Bronchial epithelial cell (primary cell): ENCODE results near the gene PWWP2A. TPM values are rescaled to one million over a fixed set of nuclear protein-coding genes. Genes with fewer than 3 reads are reported as not detected.

Source experiments
- DNase-seq: peaks from one replicate; pipeline ENCODE4 v3.0.0-alpha.2; 2010; ENCODE audit warnings: low read depth
- FAIRE-seq: peaks from 2 replicates; lab custom pipeline; 2011; peaks lifted over from hg19 to GRCh38; lab: Jason Lieb, UNC
- H3K27me3 ChIP-seq: 2 replicates; pipeline ENCODE4 v1.5.1; 2011; ENCODE audit warnings: low read length; ENCODE audit not compliant: control insufficient read depth, insufficient read depth
- H3K36me3 ChIP-seq: 2 replicates; pipeline ENCODE4 v1.5.1; 2011; ENCODE audit warnings: low read length; ENCODE audit not compliant: control insufficient read depth, insufficient read depth
- H3K4me3 ChIP-seq: 2 replicates; pipeline ENCODE4 v1.5.1; 2011; ENCODE audit warnings: mild to moderate bottlenecking, low read depth, low read length, control low read depth
- CTCF ChIP-seq: IDR thresholded peaks from 2 replicates; pipeline ENCODE4 v1.5.1; 2011; ENCODE audit warnings: mild to moderate bottlenecking, moderate library complexity, low read length, control low read depth, inconsistent platforms; ENCODE audit not compliant: insufficient read depth, severe bottlenecking
- total RNA-seq: library from RNA; depleted of rRNA; stranded (reverse); fragments of >200 nt; gene quantifications from 2 replicates; pipeline ENCODE4 v1.2.1, GENCODE V29; 2014

PWWP2A gene
- total RNA-seq, 1 donor from 2014 or later, result 10.8 TPM

- FAIRE-seq (no peak), DNase-seq (no peak)
- no peak for TF ChIP-seq CTCF
- Histone ChIP-seq H3K36me3 (peaks cover 9% of the 10 kb centered on the region), H3K27me3 (no peaks in the 10 kb centered on the region), H3K4me3 (no peak overlapping the region)
Observed at GRCh38 chr5:160096178-160096577, 23.1 kb downstream of the PWWP2A start.

- Histone ChIP-seq H3K4me3 (no peak overlapping the region), H3K27me3 (no peaks in the 10 kb centered on the region), H3K36me3 (peaks cover 9% of the 10 kb centered on the region)
- no peak for TF ChIP-seq CTCF
- FAIRE-seq (no peak), DNase-seq (no peak)
Observed at GRCh38 chr5:160092960-160093707, 26.1 kb downstream of the PWWP2A start.

GRCh38 chr5:160092514-160092913 lies 26.7 kb downstream of the PWWP2A start:
- no peak overlapping the region for H3K4me3 ChIP-seq
- H3K27me3 ChIP-seq, result no peaks in the 10 kb centered on the region
- no peak for TF ChIP-seq CTCF
- DNase-seq (no peak), FAIRE-seq (no peak)
- peaks cover 9% of the 10 kb centered on the region for H3K36me3 ChIP-seq

- peaks cover 8% of the 10 kb centered on the region for H3K36me3 ChIP-seq
- H3K4me3 ChIP-seq, result no peak overlapping the region
- FAIRE-seq, result no peak
- H3K27me3 ChIP-seq, result no peaks in the 10 kb centered on the region
- no peak for TF ChIP-seq CTCF
- no peak for DNase-seq
Observed at GRCh38 chr5:160090059-160090458, 29.2 kb downstream of the PWWP2A start.

GRCh38 chr5:160089531-160089930 lies 29.7 kb downstream of the PWWP2A start:
- DNase-seq (no peak), FAIRE-seq (no peak)
- TF ChIP-seq CTCF, result no peak
- Histone ChIP-seq H3K36me3 (peaks cover 8% of the 10 kb centered on the region), H3K27me3 (no peaks in the 10 kb centered on the region), H3K4me3 (no peak overlapping the region)

GRCh38 chr5:160088805-160089204 lies 30.4 kb downstream of the PWWP2A start:
- no peaks in the 10 kb centered on the region for H3K27me3 ChIP-seq
- DNase-seq (no peak), FAIRE-seq (no peak)
- no peak overlapping the region for H3K4me3 ChIP-seq
- H3K36me3 ChIP-seq, result peaks cover 8% of the 10 kb centered on the region
- no peak for TF ChIP-seq CTCF
